Mesothelial cell of epicardium (in vitro differentiated cells): ENCODE measurements around the gene SLC15A5. TPM values are rescaled to one million over a fixed set of nuclear protein-coding genes. Genes with fewer than 3 reads are reported as not detected.

Source experiments
- DNase-seq, 2 experiments: peaks; one replicate each; pipeline ENCODE4 v3.0.0; 2021; ENCODE audit warnings: low spot score in 2 of 2; ENCODE audit not compliant: unreplicated experiment in 2 of 2
- H3K27ac Mint-ChIP-seq: 2 replicates; pipeline ENCODE4 v1.8.0; 2021; ENCODE audit warnings: mixed read lengths
- H3K27me3 Mint-ChIP-seq: 2 replicates; pipeline ENCODE4 v1.8.0; 2021; ENCODE audit warnings: low read depth, mixed read lengths
- H3K36me3 Mint-ChIP-seq: 2 replicates; pipeline ENCODE4 v1.8.0; 2021; ENCODE audit warnings: mixed read lengths
- H3K4me1 Mint-ChIP-seq: 2 replicates; pipeline ENCODE4 v1.8.0; 2021; ENCODE audit warnings: mixed read lengths
- H3K4me3 Mint-ChIP-seq: 2 replicates; pipeline ENCODE4 v1.8.0; 2021; ENCODE audit warnings: mild to moderate bottlenecking, moderate library complexity, mixed read lengths
- H3K9me3 Mint-ChIP-seq: 2 replicates; pipeline ENCODE4 v1.8.0; 2021; ENCODE audit warnings: mixed read lengths
- CTCF ChIP-seq: fragments of 200-600 bp; sonication (generic); IDR thresholded peaks from one replicate; pipeline ENCODE4 v1.5.0; 2021; ENCODE audit warnings: antibody characterized with exemption; ENCODE audit not compliant: unreplicated experiment
- total RNA-seq: library from RNA; stranded (reverse); gene quantifications from 3 replicates; pipeline ENCODE4 v1.2.1, GENCODE V29; 2021

Gene SLC15A5
- total RNA-seq, 1 donor from 2014 or later: not detected

DNA sequence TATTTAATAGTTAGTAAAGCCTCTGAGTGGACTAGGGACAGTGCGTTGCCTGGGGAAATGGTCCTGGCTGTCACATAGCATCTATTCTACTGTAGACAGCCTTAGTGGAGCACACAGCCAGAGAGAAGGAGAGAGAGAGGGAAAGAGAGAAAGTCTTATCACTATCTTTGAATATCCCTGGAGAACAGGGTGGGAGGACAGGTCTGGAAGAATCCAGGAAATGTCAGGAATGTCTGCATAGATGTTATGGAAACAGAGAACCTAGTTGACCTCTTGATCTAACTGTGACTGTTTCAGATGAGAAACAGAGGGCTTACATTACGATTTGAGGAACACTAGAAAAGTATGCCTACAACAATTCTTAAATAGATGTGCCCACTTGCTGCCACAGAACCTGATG is 92.8 kb downstream of the SLC15A5 start:
- no peak for DNase-seq
- no peak for TF ChIP-seq CTCF
- Mint-ChIP-seq H3K4me3 (no peak overlapping the region), H3K36me3 (no peaks in the 10 kb centered on the region), H3K27me3 (no peaks in the 10 kb centered on the region), H3K9me3 (peaks cover 3% of the 10 kb centered on the region), H3K27ac (no peak overlapping the region), H3K4me1 (peaks cover 8% of the 10 kb centered on the region)

- TF ChIP-seq CTCF: no peak
- DNase-seq: no peak
Observed at GRCh38 chr12:16183541-16183940, 93.9 kb downstream of the SLC15A5 start.

DNA sequence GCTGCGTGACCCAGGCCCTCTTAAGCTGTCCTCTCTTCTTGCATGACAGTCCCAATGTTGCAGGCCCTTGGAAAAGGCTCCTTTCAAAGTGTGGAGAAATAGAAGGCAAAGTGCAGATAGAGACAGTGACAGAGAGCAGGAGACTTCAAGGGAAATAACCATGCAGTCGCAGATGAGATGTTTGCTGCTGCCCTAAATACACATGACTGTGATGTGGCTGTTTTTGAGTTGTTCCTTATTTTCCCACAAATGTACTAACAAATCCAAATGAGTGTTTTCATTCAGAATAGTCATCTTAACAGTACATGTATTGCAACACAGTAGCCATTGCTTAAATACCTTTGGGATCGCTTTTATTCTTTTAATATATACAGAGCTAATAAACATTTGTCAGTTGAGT is 101.6 kb downstream of the SLC15A5 start:
- Mint-ChIP-seq H3K9me3 (peaks cover 8% of the 10 kb centered on the region), H3K4me1 (no peaks in the 10 kb centered on the region), H3K27me3 (peaks cover 3% of the 10 kb centered on the region), H3K27ac (no peak overlapping the region), H3K4me3 (no peak overlapping the region), H3K36me3 (no peaks in the 10 kb centered on the region)
- no peak for TF ChIP-seq CTCF
- no peak for DNase-seq

More at GRCh38 chr12:16183541-16183940, 93.9 kb downstream of the SLC15A5 start:
- Mint-ChIP-seq H3K4me1 (peaks cover 8% of the 10 kb centered on the region), H3K9me3 (peaks cover 8% of the 10 kb centered on the region), H3K4me3 (no peak overlapping the region), H3K36me3 (no peaks in the 10 kb centered on the region), H3K27me3 (no peaks in the 10 kb centered on the region), H3K27ac (no peak overlapping the region)

DNA sequence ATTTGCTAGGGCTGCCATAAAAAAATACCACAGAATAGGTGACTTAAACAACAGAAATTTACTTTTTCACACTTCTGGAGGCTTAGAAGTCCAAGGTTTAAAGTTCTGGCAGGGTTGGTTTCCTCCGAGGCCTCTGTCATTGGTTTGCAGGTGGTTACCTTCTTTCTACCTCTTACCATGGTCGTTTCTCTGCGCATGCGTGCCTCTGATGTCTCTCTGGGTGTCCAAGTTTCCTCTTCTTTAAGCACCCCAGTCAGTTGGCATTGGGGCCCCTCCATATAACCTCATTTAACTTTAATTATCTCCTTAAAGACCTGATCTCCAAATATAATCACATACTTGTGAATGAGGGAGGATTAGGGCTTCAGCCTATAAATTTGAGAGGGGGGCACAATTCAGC is 103.2 kb downstream of the SLC15A5 start:
- TF ChIP-seq CTCF: no peak
- H3K27me3 Mint-ChIP-seq: peaks cover 3% of the 10 kb centered on the region
- no peak overlapping the region for H3K27ac Mint-ChIP-seq
- no peaks in the 10 kb centered on the region for H3K36me3 Mint-ChIP-seq
- no peak overlapping the region for H3K4me3 Mint-ChIP-seq
- H3K4me1 Mint-ChIP-seq: no peaks in the 10 kb centered on the region
- DNase-seq: no peak
- H3K9me3 Mint-ChIP-seq: peaks cover 4% of the 10 kb centered on the region

DNA sequence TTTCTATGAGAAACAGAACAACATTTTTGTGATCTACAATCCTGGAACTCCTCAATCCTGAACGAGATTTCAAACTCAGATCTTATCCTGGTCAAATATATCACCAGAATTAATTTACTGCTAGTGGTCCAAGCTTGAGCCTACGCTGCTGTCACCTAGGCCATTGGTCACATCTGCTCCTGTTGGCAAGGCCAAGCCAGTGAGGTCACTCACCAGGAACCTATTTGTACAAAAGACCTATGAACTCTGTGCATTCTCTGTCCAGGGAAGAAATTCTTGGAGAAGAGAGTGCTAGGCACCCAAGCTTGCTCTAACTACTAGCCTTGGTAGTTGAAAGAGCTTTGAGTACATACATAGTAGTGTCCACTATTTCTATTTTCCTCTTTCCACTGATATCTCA is 106.1 kb downstream of the SLC15A5 start:
- no peak for TF ChIP-seq CTCF
- Mint-ChIP-seq H3K9me3 (peaks cover 4% of the 10 kb centered on the region), H3K27me3 (peaks cover 2% of the 10 kb centered on the region), H3K4me3 (no peak overlapping the region), H3K4me1 (no peaks in the 10 kb centered on the region), H3K27ac (no peak overlapping the region), H3K36me3 (no peaks in the 10 kb centered on the region)
- no peak for DNase-seq

DNA sequence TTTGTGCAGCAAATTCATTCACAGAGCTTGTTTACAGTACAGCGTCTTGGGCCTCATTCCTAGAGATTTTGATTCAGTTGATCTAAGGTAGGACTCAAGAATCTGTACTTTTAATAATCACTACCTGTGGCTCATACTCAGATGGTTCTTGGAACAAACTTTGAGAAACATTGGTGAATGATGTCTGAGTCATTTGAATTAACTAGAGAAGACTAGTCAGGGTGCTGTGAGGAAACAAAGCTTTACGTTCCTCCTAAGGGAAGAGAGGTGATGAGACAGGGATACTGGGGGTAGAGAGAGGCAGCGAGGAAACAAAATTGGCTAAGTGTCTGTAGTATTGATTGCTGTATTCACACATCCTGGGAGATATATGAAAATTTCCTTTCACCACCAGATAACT is 109.4 kb downstream of the SLC15A5 start:
- Mint-ChIP-seq H3K27me3 (peaks cover 14% of the 10 kb centered on the region), H3K4me1 (no peaks in the 10 kb centered on the region), H3K27ac (no peak overlapping the region), H3K4me3 (no peak overlapping the region), H3K9me3 (peaks cover 4% of the 10 kb centered on the region), H3K36me3 (no peaks in the 10 kb centered on the region)
- no peak for DNase-seq
- no peak for TF ChIP-seq CTCF
